ENCODE data around the gene CEACAM20. TPM values are rescaled to one million over a fixed set of nuclear protein-coding genes. Genes with fewer than 3 reads are reported as not detected.
"Not testable (repeated sequence)": the region's sequence is repeated elsewhere in the genome, so short reads cannot be mapped to it uniquely, and the experiment has no call there.

Gene CEACAM20
- total RNA-seq, 1 experiment from 2014 or later = not detected

GRCh38 chr19:44539991-44540390 is 10.5 kb upstream of the CEACAM20 start:
- H3K79me2 ChIP-seq (ENCODE audit: low read length) = no peaks in the 10 kb centered on the region
- H3K4me1 ChIP-seq (ENCODE audit: low read length) = no peaks in the 10 kb centered on the region
- H3K9ac ChIP-seq (ENCODE audit: low read length) = no peak overlapping the region
- no peak for DNase-seq
- no peaks in the 10 kb centered on the region for H4K20me1 ChIP-seq (ENCODE audit: insufficient read depth, low read depth, low read length)
- no peaks in the 10 kb centered on the region for H3K9me3 ChIP-seq (ENCODE audit: low read length)
- no peaks in the 10 kb centered on the region for H3K27me3 ChIP-seq (ENCODE audit: low read length)
- no peak overlapping the region for H3K4me3 ChIP-seq (ENCODE audit: low read length)
- no peak overlapping the region for H3K27ac ChIP-seq (ENCODE audit: low read length)
- H2AFZ ChIP-seq (ENCODE audit: low read length) = no peak overlapping the region
- H3K9me2 ChIP-seq (replicated peaks; ENCODE audit: insufficient read depth, low read length) = no peaks in the 10 kb centered on the region
- no peak overlapping the region for H3K4me2 ChIP-seq (ENCODE audit: low read depth, low read length, poor library complexity, severe bottlenecking)
- H3K36me3 ChIP-seq (ENCODE audit: insufficient read depth, low read length) = no peaks in the 10 kb centered on the region

GRCh38 chr19:44539236-44539826 is 9.9 kb upstream of the CEACAM20 start:
- H3K27ac ChIP-seq (ENCODE audit: low read length) = no peak overlapping the region
- no peaks in the 10 kb centered on the region for H3K9me2 ChIP-seq (replicated peaks; ENCODE audit: insufficient read depth, low read length)
- no peaks in the 10 kb centered on the region for H3K36me3 ChIP-seq (ENCODE audit: insufficient read depth, low read length)
- H3K4me2 ChIP-seq (ENCODE audit: low read depth, low read length, poor library complexity, severe bottlenecking) = no peak overlapping the region
- no peak overlapping the region for H2AFZ ChIP-seq (ENCODE audit: low read length)
- no peak for DNase-seq
- no peaks in the 10 kb centered on the region for H3K9me3 ChIP-seq (ENCODE audit: low read length)
- H3K4me3 ChIP-seq (ENCODE audit: low read length) = no peak overlapping the region
- no peaks in the 10 kb centered on the region for H3K79me2 ChIP-seq (ENCODE audit: low read length)
- H4K20me1 ChIP-seq (ENCODE audit: insufficient read depth, low read depth, low read length) = no peaks in the 10 kb centered on the region
- no peaks in the 10 kb centered on the region for H3K4me1 ChIP-seq (ENCODE audit: low read length)
- H3K9ac ChIP-seq (ENCODE audit: low read length) = no peak overlapping the region
- no peaks in the 10 kb centered on the region for H3K27me3 ChIP-seq (ENCODE audit: low read length)

GRCh38 chr19:44535361-44535760 is 5.9 kb upstream of the CEACAM20 start:
- not testable (repeated sequence) for H3K9me2 ChIP-seq (replicated peaks; ENCODE audit: insufficient read depth, low read length); H2AFZ ChIP-seq (ENCODE audit: low read length); H3K79me2 ChIP-seq (ENCODE audit: low read length); H3K4me1 ChIP-seq (ENCODE audit: low read length); H4K20me1 ChIP-seq (ENCODE audit: insufficient read depth, low read depth, low read length); H3K9ac ChIP-seq (ENCODE audit: low read length); H3K36me3 ChIP-seq (ENCODE audit: insufficient read depth, low read length); H3K27me3 ChIP-seq (ENCODE audit: low read length); H3K4me3 ChIP-seq (ENCODE audit: low read length); H3K27ac ChIP-seq (ENCODE audit: low read length); DNase-seq; H3K4me2 ChIP-seq (ENCODE audit: low read depth, low read length, poor library complexity, severe bottlenecking); H3K9me3 ChIP-seq (ENCODE audit: low read length)

- no peaks in the 10 kb centered on the region for H3K9me2 ChIP-seq (replicated peaks; ENCODE audit: insufficient read depth, low read length)
These were observed 3.3 kb upstream of the CEACAM20 start for GRCh38 chr19:44532819-44533218.

GRCh38 chr19:44530777-44531176 is 1.3 kb upstream of the CEACAM20 start:
- no peak overlapping the region for H2AFZ ChIP-seq (ENCODE audit: low read length)
- H3K4me2 ChIP-seq (ENCODE audit: low read depth, low read length, poor library complexity, severe bottlenecking) = no peak overlapping the region
- no peak overlapping the region for H3K27ac ChIP-seq (ENCODE audit: low read length)
- H3K36me3 ChIP-seq (ENCODE audit: insufficient read depth, low read length) = no peaks in the 10 kb centered on the region
- H3K9ac ChIP-seq (ENCODE audit: low read length) = no peak overlapping the region
- H3K9me3 ChIP-seq (ENCODE audit: low read length) = no peaks in the 10 kb centered on the region
- no peak overlapping the region for H3K4me3 ChIP-seq (ENCODE audit: low read length)
- H3K27me3 ChIP-seq (ENCODE audit: low read length) = no peaks in the 10 kb centered on the region
- no peak for DNase-seq
- no peaks in the 10 kb centered on the region for H4K20me1 ChIP-seq (ENCODE audit: insufficient read depth, low read depth, low read length)
- H3K79me2 ChIP-seq (ENCODE audit: low read length) = no peaks in the 10 kb centered on the region
- H3K9me2 ChIP-seq (replicated peaks; ENCODE audit: insufficient read depth, low read length) = no peaks in the 10 kb centered on the region
- no peaks in the 10 kb centered on the region for H3K4me1 ChIP-seq (ENCODE audit: low read length)

More at GRCh38 chr19:44532819-44533218, 3.3 kb upstream of the CEACAM20 start:
- no peak for DNase-seq
- Histone ChIP-seq H3K27ac (ENCODE audit: low read length) (no peak overlapping the region), H3K9me3 (ENCODE audit: low read length) (no peaks in the 10 kb centered on the region), H3K36me3 (ENCODE audit: insufficient read depth, low read length) (no peaks in the 10 kb centered on the region), H3K9ac (ENCODE audit: low read length) (no peak overlapping the region), H3K4me1 (ENCODE audit: low read length) (no peaks in the 10 kb centered on the region), H3K4me3 (ENCODE audit: low read length) (no peak overlapping the region), H3K4me2 (ENCODE audit: low read depth, low read length, poor library complexity, severe bottlenecking) (no peak overlapping the region), H4K20me1 (ENCODE audit: insufficient read depth, low read depth, low read length) (no peaks in the 10 kb centered on the region), H3K27me3 (ENCODE audit: low read length) (no peaks in the 10 kb centered on the region), H3K79me2 (ENCODE audit: low read length) (no peaks in the 10 kb centered on the region), H2AFZ (ENCODE audit: low read length) (no peak overlapping the region)

GRCh38 chr19:44527554-44527953 is 1.9 kb downstream of the CEACAM20 start:
- Histone ChIP-seq H3K4me3 (ENCODE audit: low read length) (no peak overlapping the region), H3K9ac (ENCODE audit: low read length) (no peak overlapping the region), H2AFZ (ENCODE audit: low read length) (no peak overlapping the region), H3K9me3 (ENCODE audit: low read length) (no peaks in the 10 kb centered on the region), H3K4me1 (ENCODE audit: low read length) (no peaks in the 10 kb centered on the region), H3K27me3 (ENCODE audit: low read length) (no peaks in the 10 kb centered on the region), H3K27ac (ENCODE audit: low read length) (no peak overlapping the region), H3K9me2 (replicated peaks; ENCODE audit: insufficient read depth, low read length) (no peaks in the 10 kb centered on the region), H4K20me1 (ENCODE audit: insufficient read depth, low read depth, low read length) (no peaks in the 10 kb centered on the region), H3K36me3 (ENCODE audit: insufficient read depth, low read length) (no peaks in the 10 kb centered on the region), H3K79me2 (ENCODE audit: low read length) (no peaks in the 10 kb centered on the region), H3K4me2 (ENCODE audit: low read depth, low read length, poor library complexity, severe bottlenecking) (no peak overlapping the region)
- no peak for DNase-seq

- Histone ChIP-seq H3K79me2 (ENCODE audit: low read length) (no peaks in the 10 kb centered on the region), H3K9me2 (replicated peaks; ENCODE audit: insufficient read depth, low read length) (no peaks in the 10 kb centered on the region), H3K9me3 (ENCODE audit: low read length) (peaks cover 6% of the 10 kb centered on the region; the same call in 1 of the 2 replicates), H3K9ac (ENCODE audit: low read length) (no peak overlapping the region), H4K20me1 (ENCODE audit: insufficient read depth, low read depth, low read length) (no peaks in the 10 kb centered on the region), H3K27ac (ENCODE audit: low read length) (no peak overlapping the region), H3K4me3 (ENCODE audit: low read length) (no peak overlapping the region), H3K27me3 (ENCODE audit: low read length) (no peaks in the 10 kb centered on the region), H3K36me3 (ENCODE audit: insufficient read depth, low read length) (no peaks in the 10 kb centered on the region), H3K4me1 (ENCODE audit: low read length) (no peaks in the 10 kb centered on the region), H2AFZ (ENCODE audit: low read length) (no peak overlapping the region), H3K4me2 (ENCODE audit: low read depth, low read length, poor library complexity, severe bottlenecking) (no peak overlapping the region)
- DNase-seq = peak; percentile 46
These were observed 3.6 kb downstream of the CEACAM20 start for GRCh38 chr19:44525721-44526430.

- Histone ChIP-seq H3K9ac (ENCODE audit: low read length) (no peak overlapping the region), H2AFZ (ENCODE audit: low read length) (no peak overlapping the region), H3K9me3 (ENCODE audit: low read length) (peaks cover 6% of the 10 kb centered on the region; the same call in 1 of the 2 replicates), H3K79me2 (ENCODE audit: low read length) (no peaks in the 10 kb centered on the region), H3K4me1 (ENCODE audit: low read length) (no peaks in the 10 kb centered on the region), H3K4me3 (ENCODE audit: low read length) (no peak overlapping the region), H3K9me2 (replicated peaks; ENCODE audit: insufficient read depth, low read length) (no peaks in the 10 kb centered on the region), H4K20me1 (ENCODE audit: insufficient read depth, low read depth, low read length) (no peaks in the 10 kb centered on the region), H3K27me3 (ENCODE audit: low read length) (no peaks in the 10 kb centered on the region), H3K27ac (ENCODE audit: low read length) (no peak overlapping the region), H3K4me2 (ENCODE audit: low read depth, low read length, poor library complexity, severe bottlenecking) (no peak overlapping the region), H3K36me3 (ENCODE audit: insufficient read depth, low read length) (no peaks in the 10 kb centered on the region)
- DNase-seq = no peak
These were observed 8.1 kb downstream of the CEACAM20 start for GRCh38 chr19:44521370-44521769.
